Thyroid gland (tissue), 4 donors: Measurements from ENCODE around the gene GABRR3.

Experiments
- CTCF ChIP-seq, 6 experiments: fragments of 200-600 bp in 3 of 6; fragments of 450-650 bp in 3 of 6; sonication (generic) in 3 of 6; IDR thresholded peaks; one replicate each; pipeline ENCODE4 v1.5.1; 2016 to 2019; ENCODE audit warnings: antibody characterized with exemption in 6 of 6, mild to moderate bottlenecking in 2 of 6, inconsistent platforms in 1 of 6, moderate library complexity in 1 of 6
- POLR2A ChIP-seq, 2 donors: fragments of 450-650 bp; IDR thresholded peaks; one replicate each; pipeline ENCODE4 v1.6.1; 2017; ENCODE audit warnings: antibody characterized with exemption in 2 of 2, mild to moderate bottlenecking in 2 of 2, moderate library complexity in 1 of 2

- TF ChIP-seq POLR2A (IDR thresholded peaks at IDR 0.05) = no peak
- no peak for TF ChIP-seq CTCF (IDR thresholded peaks at IDR 0.05)
Measured at GRCh38 chr3:98073486-98073885, 38.4 kb upstream of the GABRR3 start.
